ENCODE results near the gene CERS6.

CERS6 gene

DNA sequence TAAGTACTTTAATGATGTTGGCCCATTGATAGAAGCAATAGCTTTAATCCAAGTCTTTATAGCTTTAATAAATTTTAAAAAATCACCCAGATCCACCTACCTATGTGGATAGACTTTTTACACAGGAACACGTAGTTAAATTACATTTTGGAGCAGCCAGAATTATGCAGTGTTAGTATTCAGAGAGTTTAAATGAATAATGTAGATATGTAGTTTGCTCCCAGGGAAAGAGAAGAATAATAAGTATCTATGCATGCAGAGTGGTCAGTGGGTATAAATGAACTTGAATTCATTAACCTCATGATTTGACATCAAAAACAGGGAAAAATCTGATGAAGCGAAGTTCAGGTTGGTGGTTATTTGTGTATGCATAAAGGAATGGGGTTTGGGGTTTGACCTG is 146.3 kb downstream of the CERS6 start:
- CTCF ChIA-PET, result no interaction called here
- no peak for DNase-seq (ENCODE audit: extremely low spot score)
- POLR2A ChIA-PET, result no interaction called here
- TF ChIP-seq NFRKB (IDR thresholded peaks at IDR 0.05), result no peak
- TF ChIP-seq ARNT (IDR thresholded peaks at IDR 0.05), result no peak

- no peak for DNase-seq (ENCODE audit: extremely low spot score)
- ChIA-PET CTCF (no interaction called here), POLR2A (no interaction called here)
- TF ChIP-seq HDGF (IDR thresholded peaks at IDR 0.05; ENCODE audit: borderline replicate concordance), result no peak
- TF ChIP-seq, protein P1, sequence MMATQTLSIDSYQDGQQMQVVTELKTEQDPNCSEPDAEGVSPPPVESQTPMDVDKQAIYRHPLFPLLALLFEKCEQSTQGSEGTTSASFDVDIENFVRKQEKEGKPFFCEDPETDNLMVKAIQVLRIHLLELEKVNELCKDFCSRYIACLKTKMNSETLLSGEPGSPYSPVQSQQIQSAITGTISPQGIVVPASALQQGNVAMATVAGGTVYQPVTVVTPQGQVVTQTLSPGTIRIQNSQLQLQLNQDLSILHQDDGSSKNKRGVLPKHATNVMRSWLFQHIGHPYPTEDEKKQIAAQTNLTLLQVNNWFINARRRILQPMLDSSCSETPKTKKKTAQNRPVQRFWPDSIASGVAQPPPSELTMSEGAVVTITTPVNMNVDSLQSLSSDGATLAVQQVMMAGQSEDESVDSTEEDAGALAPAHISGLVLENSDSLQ (IDR thresholded peaks at IDR 0.05), result no peak
- TF ChIP-seq SP1 (IDR thresholded peaks at IDR 0.05), result no peak
- no peak for TF ChIP-seq ARNT (IDR thresholded peaks at IDR 0.05)
- TF ChIP-seq ELF4 (IDR thresholded peaks at IDR 0.05), result no peak
- TF ChIP-seq TARDBP (IDR thresholded peaks at IDR 0.05), result no peak
- no peak for TF ChIP-seq SUZ12 (IDR thresholded peaks at IDR 0.05)
- no peak for TF ChIP-seq FOXK2 (IDR thresholded peaks at IDR 0.05)
- TF ChIP-seq LEF1 (IDR thresholded peaks at IDR 0.05; ENCODE audit: borderline replicate concordance), result no peak
- TF ChIP-seq FOXA1 (IDR thresholded peaks at IDR 0.05), result no peak
- TF ChIP-seq ZNF384 (IDR thresholded peaks at IDR 0.05), result no peak
- no peak for TF ChIP-seq CTBP1 (IDR thresholded peaks at IDR 0.05; ENCODE audit: borderline replicate concordance)
- no peak for TF ChIP-seq NFRKB (IDR thresholded peaks at IDR 0.05)
- no peak for TF ChIP-seq L3MBTL2 (conservative IDR thresholded peaks at IDR 0.05)
- no peak for TF ChIP-seq BHLHE40 (IDR thresholded peaks at IDR 0.05; ENCODE audit: borderline replicate concordance)
These were observed 146.9 kb downstream of the CERS6 start for GRCh38 chr2:168602846-168603401.

DNA sequence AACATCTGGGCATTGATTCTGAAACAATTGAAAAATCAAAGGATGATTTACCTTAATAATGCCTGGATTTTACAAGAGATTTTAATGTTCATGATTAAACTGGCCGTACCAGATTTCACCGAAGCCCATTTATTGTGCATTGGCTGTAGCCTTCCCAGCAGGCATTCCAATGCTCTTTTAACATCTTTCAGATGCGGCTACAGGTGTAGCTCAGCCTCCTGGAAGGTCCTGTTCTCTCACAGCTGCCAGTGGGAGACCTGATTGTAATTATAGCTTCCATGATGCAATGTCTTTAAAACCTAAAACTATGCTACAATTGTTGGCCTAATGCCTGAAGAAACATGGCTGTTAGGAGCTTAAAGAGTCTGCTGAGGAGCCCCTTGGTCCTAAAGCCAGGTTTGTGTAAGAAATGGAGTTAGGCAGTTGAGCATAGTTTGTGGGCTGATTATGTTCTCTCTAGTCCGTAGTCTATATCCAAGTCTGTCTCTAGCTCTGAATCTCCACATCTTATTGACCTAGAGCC is 147.4 kb downstream of the CERS6 start:
- TF ChIP-seq NFRKB (IDR thresholded peaks at IDR 0.05) (no peak), FOXM1 (IDR thresholded peaks at IDR 0.05; ENCODE audit: borderline replicate concordance) (no peak), TARDBP (IDR thresholded peaks at IDR 0.05) (no peak), BHLHE40 (IDR thresholded peaks at IDR 0.05; ENCODE audit: borderline replicate concordance) (no peak), SUZ12 (IDR thresholded peaks at IDR 0.05) (no peak), ELF4 (IDR thresholded peaks at IDR 0.05) (no peak), SP1 (IDR thresholded peaks at IDR 0.05) (no peak), LEF1 (IDR thresholded peaks at IDR 0.05; ENCODE audit: borderline replicate concordance) (no peak), HDGF (IDR thresholded peaks at IDR 0.05; ENCODE audit: borderline replicate concordance) (no peak), ARNT (IDR thresholded peaks at IDR 0.05) (no peak), FOXK2 (IDR thresholded peaks at IDR 0.05) (no peak), CTBP1 (IDR thresholded peaks at IDR 0.05; ENCODE audit: borderline replicate concordance) (no peak), ZNF384 (IDR thresholded peaks at IDR 0.05) (no peak), L3MBTL2 (conservative IDR thresholded peaks at IDR 0.05) (no peak), FOXA1 (IDR thresholded peaks at IDR 0.05) (no peak)
- TF ChIP-seq, protein P1 (IDR thresholded peaks at IDR 0.05), result no peak
- POLR2A ChIA-PET, result no interaction called here
- DNase-seq (ENCODE audit: extremely low spot score), result no peak
- CTCF ChIA-PET, result no interaction called here

GRCh38 chr2:168604252-168604651 is 148.2 kb downstream of the CERS6 start:
- TF ChIP-seq FOXK2 (IDR thresholded peaks at IDR 0.05), result no peak
- TF ChIP-seq SUZ12 (IDR thresholded peaks at IDR 0.05), result no peak
- TF ChIP-seq ARNT (IDR thresholded peaks at IDR 0.05), result no peak
- no peak for TF ChIP-seq ELF4 (IDR thresholded peaks at IDR 0.05)
- no peak for TF ChIP-seq HDGF (IDR thresholded peaks at IDR 0.05; ENCODE audit: borderline replicate concordance)
- ChIA-PET CTCF (no interaction called here), POLR2A (no interaction called here)
- DNase-seq (ENCODE audit: extremely low spot score), result no peak

- CTCF ChIA-PET, result no interaction called here
- DNase-seq (ENCODE audit: extremely low spot score), result no peak
- TF ChIP-seq CTBP1 (IDR thresholded peaks at IDR 0.05; ENCODE audit: borderline replicate concordance) (no peak), ARNT (IDR thresholded peaks at IDR 0.05) (no peak), FOXA1 (IDR thresholded peaks at IDR 0.05) (no peak), SP1 (IDR thresholded peaks at IDR 0.05) (no peak), FOXM1 (IDR thresholded peaks at IDR 0.05; ENCODE audit: borderline replicate concordance) (no peak), BHLHE40 (IDR thresholded peaks at IDR 0.05; ENCODE audit: borderline replicate concordance) (no peak), LEF1 (IDR thresholded peaks at IDR 0.05; ENCODE audit: borderline replicate concordance) (no peak)
- POLR2A ChIA-PET, result no interaction called here
These were observed 151.9 kb downstream of the CERS6 start for GRCh38 chr2:168607992-168608391.

DNA sequence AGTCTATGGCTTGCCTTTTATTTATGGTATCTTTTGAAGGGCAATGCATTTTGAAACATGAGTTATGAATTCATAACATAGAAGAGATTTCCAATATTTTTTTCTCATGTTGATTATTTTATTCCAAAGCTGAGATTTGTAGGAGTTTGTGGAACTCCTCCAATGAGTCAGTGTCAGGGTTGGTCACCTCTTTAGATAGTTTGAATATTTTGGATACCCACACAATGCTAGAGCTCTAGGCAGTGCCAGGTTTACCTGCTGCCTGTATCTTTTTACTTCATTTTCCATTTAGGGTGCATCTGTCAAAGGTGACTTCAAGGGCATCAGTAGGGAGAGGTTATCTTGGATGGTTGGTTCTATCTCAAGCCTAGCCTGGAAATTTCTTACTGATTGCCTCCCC is 152.7 kb downstream of the CERS6 start:
- DNase-seq (ENCODE audit: extremely low spot score), result no peak
- POLR2A ChIA-PET, result no interaction called here
- CTCF ChIA-PET, result no interaction called here
- TF ChIP-seq ARNT (IDR thresholded peaks at IDR 0.05) (no peak), ZNF384 (IDR thresholded peaks at IDR 0.05) (no peak), L3MBTL2 (conservative IDR thresholded peaks at IDR 0.05) (no peak), FOXK2 (IDR thresholded peaks at IDR 0.05) (no peak), SP1 (IDR thresholded peaks at IDR 0.05) (no peak), NFRKB (IDR thresholded peaks at IDR 0.05) (no peak), CTBP1 (IDR thresholded peaks at IDR 0.05; ENCODE audit: borderline replicate concordance) (no peak), FOXA1 (IDR thresholded peaks at IDR 0.05) (no peak), LEF1 (IDR thresholded peaks at IDR 0.05; ENCODE audit: borderline replicate concordance) (no peak)
- TF ChIP-seq, protein P1 (IDR thresholded peaks at IDR 0.05), result no peak

GRCh38 chr2:168611091-168611490 is 155.0 kb downstream of the CERS6 start:
- no peak for DNase-seq (ENCODE audit: extremely low spot score)
- ChIA-PET POLR2A (no interaction called here), CTCF (no interaction called here)
- no peak for TF ChIP-seq L3MBTL2 (conservative IDR thresholded peaks at IDR 0.05)

Measured in HEK293T (cell line).